HG03342 (cell line): ENCODE data around the gene ANXA5.
A peak's percentile ranks its signal among the peaks of the same experiment; 100 is the strongest.

Experiments used
- ATAC-seq: cut with Tn5 transposase; IDR thresholded peaks from one replicate; pipeline ENCODE4 v1.9.1; 2021; ENCODE audit warnings: mild to moderate bottlenecking, moderate library complexity; ENCODE audit not compliant: unreplicated experiment

Gene ANXA5

DNA sequence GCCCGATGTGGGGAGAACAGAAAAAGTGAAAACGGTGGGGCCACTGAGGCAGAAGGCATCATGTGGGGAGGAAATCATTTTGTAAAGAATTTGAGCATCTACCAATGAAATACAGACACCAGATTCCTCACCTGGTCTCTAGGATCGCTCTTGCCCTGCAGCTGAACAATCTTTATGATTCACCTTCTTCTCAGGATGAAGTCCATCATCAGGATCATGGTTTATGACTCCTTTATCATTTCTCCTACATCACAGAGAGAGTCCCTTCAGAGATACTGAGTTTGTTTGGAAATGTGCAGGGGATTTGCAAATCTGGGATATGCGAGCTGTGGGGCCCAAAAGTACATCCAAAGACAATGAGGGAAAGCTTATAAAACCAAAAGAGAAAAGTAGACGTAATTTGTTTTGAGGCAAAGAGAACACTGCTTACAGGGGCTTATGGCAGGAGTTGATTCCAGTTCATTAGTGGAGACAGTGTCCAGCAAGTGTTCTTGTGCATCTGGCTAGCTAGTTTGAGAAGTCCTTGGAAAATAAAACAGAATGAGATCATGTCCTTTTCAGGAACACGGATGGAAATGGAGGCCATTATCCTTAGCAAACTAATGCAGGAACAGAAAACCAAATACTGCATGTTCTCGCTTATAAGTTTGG, 15.3 kb upstream of the ANXA5 start:
- ATAC-seq, result no peak

DNA sequence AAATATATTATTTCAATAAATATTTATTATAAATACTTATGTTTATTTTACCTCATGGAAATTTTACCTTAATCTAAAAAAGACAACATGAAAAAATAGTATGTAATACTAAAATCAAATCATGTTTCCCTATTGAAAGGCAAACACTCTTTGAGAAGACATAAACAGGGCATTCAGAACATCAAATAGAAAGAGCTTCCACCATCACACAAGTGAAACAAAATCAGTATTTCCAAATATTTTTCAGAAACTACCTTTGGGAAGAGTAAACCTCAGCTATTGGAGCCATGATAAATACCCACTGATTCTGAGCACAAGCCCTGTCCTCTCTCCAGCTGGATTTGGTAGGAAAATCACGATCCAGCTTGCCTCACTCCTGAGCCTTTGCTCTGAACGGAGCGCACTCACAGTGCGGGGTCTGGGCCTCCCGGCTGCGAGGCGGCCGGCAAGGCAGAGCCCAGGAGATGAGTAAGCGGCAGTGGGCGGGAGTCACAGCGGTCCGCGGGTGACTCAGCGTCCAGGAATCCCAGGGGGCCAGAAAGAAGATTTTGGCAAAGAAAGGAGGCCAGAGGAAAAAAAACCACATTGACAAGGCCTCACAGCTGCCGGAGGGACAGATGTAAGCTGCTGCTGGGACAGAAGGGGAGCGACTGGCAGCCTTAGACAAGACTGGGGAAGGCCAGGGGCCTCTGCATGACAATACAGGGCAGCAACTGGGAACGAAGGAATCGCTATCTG, 14.7 kb upstream of the ANXA5 start:
- ATAC-seq, result peak; percentile 91

DNA sequence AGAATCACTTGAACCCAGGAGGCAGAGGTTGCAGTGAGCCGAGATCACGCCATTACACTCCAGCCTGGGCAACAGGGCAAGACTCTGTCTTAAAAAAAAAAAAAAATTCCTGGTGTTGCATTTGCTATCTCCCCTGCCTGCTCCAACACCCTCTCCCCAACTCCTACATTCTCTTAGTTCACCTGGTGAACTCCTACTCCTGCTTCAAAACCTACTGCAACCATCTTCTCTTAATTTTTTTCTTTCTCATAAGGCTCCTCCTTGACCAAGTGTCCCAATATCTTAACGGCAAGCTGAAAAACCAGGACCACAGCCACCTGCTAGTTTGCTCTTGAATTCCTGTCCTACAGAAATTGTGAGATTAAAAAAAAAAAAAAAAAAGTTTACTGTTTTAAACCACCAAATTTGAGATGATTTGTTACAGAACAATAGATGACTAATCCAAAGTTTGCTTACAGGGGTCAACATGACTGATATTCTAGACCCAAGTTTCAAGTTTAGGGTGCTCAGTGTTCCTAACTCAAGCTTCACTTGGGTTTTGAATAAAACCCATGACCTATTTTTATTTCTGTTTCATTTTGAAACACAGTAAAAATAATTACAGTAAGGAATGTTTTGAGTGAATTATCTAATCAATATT, 13.1 kb upstream of the ANXA5 start:
- no peak for ATAC-seq

DNA sequence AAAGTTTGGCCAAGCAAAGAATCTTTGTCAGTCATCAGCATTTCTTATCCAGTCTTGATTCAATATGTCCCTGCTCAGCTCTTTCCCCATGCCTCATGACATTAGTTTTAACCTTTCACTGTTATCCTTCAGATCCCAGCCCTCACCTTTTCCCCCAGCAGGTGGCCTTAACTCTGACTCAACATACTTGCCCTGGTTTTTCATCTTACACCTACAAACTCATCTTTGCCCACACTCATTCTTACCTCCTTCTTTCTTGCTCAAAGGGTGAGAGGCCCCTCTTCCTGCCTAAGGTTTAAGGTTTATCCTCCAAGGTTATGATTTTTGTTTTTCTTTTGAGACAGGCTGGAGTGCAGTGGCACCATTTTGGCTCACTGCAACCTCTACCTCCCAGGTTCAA, 10.6 kb upstream of the ANXA5 start:
- ATAC-seq, result no peak

DNA sequence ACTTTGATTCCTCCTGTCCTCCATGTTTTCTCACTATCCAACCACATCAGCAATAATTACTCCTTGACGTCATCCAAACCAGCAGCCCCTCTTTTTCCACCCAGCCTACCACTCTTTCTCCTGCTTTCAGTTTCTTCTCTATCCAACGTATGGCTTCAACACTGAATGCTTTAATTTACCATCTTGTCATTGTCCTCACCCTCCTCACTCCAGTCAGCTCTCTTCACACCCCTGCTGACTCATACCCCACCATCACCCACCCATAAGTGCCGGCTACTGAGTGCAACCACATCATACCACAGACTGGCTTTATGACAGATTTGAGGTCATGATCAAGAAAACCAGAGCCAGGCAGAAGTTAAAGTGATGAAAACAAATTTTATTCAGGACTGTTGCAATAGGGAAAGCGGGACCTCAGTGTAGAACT, 9.8 kb upstream of the ANXA5 start:
- ATAC-seq, result peak; percentile 61

DNA sequence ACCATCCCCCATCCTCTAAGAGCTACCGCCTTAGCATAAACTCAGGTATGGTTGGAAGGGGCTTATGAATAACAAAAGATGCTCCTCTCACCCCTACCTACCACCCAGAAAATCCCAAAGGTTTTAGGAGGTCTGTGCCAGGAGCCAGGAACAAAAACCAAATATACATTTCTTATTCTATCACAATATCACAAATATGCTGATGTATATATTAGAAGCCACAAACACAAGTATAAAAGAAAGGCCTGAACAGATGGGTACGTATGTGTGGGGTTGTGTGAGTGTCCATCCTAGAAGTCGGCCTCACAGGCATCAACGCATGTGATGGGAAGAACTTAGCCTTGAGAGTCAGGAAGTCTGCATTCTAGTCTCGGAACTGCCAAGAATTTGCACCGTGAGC, 8.7 kb upstream of the ANXA5 start:
- ATAC-seq, result no peak

DNA sequence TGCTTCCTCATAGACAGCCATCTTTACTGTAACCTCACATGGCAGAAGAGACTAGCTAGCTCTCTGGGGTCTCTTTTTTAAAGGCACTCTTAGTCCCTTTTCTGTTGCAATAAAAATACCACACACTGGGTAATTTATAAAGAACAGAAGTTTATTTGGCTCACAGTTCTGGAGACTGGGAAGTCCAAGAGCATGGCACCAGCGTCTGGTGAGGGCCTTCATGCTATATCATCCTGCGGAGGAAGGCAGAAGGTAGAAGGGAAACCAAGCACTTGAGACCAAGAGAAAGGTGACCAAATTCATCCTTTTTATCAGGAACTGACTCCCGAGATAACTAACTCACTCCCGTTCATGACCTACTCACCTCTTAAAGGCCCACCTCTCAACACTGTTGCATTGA, 5.4 kb upstream of the ANXA5 start:
- no peak for ATAC-seq

DNA sequence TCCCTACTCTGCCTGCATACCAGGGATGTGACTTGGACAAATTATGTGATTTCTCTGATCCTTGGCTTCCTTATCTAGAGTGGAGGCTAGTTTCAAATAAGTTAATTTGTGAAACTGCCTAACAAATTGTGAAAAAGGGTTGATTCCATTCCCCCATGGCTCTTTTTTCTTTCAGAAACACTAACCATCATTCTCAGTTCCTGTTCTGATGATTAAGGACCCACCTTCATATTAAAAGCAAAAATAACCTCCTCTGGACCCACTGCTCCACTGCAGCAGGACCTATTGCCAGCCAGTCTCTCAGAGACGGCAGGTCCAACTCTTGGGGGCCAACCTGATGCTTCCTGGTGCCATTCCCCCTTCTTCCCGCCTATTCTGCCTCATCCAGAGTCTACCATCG, 4.5 kb upstream of the ANXA5 start:
- no peak for ATAC-seq

DNA sequence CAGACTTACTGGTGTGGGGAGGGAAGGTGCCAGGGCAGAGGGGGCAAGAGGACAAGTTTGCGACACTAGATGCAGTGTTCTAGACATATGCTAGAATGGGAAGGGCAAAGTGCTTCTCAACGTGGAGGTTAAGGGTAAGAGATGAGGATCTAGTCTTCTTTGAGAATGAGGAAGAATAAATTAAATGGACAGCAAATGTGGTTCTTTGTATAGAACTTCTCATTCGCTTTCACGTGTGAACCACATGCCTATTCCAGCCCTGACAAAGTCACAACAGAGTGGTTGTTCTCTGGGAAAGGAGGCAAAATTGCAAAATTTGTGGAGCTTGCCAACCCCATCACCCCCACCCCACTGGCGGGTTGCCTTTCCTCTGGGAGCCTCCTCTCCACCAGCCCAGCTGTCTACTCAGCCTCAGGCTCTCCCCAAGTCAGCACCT, 1.5 kb upstream of the ANXA5 start:
- no peak for ATAC-seq

DNA sequence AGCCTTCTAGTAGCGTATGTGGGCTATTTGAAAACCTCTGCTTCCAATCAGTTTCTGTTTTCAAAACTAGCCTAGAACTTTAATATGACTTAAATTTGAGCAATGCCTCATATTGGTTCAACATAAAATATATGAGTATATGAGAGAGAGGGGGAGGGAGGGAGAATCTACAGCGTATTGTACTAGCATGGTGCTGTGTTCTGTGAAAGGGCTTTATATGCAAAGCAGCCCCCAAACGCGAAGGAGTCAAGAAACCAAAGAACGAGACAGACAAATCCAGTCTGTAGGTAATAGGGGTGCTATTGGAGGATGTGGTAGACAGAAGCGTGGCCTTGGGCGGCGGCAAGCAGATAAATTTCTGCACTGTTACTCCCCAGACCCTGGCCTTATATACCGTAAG, 784 bp upstream of the ANXA5 start:
- ATAC-seq, result peak; percentile 24

DNA sequence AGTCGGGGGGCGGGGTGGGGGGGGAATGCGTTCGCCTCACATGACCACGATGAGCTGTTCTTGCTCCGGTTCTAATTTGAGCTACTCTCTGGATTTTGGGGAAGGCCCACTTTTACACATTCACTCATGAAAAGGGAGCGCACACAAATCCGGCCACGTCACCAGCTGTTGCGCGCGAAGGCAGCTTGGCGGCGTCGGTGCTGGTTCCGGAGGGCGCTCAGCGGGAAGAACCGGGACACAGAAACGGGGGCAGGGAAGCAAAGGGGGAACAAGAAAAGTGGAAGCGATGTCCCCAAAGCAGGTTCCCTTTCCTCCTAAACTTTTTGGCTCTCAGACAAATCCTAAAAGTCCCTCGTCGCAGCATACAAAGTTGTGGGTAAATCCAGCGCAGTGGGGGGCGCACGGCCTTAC, 605 bp downstream of the ANXA5 start:
- no peak for ATAC-seq

DNA sequence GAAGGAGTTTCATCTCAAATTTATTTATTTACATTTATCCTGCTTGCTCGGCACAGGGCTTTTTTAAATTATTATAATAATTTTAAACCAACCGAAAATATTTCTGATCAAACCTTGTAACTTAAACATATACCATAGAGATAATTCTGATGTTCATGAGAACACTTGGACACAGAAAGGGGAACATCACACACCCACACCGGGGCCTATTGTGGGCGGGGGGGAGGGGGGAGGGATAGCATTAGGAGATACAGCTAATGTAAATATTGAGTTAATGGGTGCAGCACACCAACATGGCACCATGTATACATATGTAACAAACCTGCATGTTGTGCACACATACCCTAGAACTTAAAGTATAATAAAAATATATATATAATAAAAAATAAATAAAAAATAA, 2.9 kb downstream of the ANXA5 start:
- no peak for ATAC-seq

DNA sequence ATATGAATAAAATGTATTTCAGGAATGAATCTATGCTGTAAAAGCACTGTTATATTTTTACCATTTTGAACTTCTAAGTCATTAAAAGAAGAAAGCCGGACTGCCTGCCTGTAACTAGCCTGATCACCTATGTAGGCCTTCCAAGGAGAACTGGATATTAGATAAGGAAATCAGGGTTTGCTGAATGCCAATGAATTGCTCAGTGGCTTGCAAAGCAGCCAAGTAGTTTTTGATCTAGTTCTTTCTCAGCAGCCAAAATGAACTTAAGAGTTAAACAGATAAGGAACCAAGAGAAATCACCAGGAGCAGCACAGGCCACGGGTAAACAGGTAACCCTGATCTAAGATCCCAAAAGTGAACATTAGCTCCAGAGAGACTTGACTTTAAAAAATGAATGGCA, 3.3 kb downstream of the ANXA5 start:
- ATAC-seq, result no peak

DNA sequence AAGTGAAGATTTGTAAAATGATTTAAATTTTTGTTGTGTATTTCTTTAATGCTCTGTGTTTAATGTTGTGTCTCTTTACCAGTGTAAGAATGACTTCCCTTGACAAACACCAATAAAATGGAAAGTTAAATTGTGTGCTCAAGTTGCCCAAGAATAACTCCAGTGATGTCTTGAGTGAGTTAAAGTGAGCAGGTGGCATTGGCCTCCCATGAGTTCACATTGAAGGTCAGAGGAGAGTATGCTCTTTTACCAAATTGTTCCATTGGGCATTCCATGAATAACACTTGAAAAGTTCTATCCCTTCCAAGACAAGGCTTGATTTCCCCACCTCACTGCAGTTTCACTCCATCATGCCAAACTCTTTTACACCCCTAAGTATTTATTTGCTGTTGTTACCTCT, 4.5 kb downstream of the ANXA5 start:
- ATAC-seq, result no peak

DNA sequence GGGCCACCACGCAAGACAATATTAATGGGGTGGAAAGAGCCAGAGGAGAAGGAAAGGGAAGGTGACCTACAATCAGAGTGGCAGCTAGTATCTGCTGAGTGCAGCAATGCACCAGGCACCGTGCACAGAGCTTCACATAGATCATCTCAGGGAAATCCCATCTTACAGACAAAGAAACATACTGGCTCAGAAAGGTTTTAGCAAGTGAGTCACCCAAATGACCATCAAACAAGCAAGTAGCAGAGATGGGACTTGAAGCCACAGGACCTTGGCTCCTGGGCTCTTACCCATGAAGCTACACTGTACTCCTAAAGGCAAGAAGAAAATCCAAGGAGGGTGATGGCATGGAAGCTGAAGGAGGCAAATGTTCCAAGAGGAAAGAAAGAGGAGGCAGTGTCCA, 6.8 kb downstream of the ANXA5 start:
- ATAC-seq, result peak; percentile 31

DNA sequence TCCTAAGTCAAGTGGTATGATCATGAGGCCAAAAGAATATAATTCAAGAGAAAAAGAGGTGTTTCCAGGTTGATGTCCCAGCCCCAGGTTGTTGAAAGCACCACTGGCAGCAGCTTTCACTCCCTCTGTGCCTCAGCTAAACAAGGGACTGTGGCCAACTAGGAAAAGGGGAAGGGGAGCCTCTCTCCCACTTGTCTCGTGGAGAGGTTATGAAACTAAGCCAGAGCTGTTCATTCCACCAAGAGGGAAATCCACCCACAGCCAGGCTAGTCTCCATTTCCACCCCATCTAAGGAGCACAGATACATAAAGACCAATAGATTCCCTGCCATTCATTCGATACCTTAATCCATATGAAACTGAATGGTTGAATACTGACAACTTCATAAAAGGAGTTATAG, 8.1 kb downstream of the ANXA5 start:
- ATAC-seq, result no peak

DNA sequence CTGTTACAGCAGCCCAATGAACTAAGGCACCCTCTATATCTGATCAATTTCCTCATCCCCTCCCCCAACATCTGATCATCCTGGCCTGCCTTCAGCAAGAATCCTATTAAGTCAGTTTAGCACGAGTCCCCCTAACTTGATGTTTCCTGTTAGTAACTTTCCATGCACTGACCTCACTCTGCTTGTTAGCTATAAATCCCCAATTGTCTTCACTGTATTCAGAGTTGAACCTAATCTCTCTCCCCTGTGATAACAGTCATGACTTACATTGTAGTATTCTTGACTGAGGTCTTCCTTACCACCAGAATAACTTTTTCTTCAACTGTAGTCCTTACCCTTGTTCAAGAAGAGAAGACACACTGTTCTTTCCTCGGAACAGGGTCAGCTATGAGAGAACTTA, 8.5 kb downstream of the ANXA5 start:
- ATAC-seq, result no peak

DNA sequence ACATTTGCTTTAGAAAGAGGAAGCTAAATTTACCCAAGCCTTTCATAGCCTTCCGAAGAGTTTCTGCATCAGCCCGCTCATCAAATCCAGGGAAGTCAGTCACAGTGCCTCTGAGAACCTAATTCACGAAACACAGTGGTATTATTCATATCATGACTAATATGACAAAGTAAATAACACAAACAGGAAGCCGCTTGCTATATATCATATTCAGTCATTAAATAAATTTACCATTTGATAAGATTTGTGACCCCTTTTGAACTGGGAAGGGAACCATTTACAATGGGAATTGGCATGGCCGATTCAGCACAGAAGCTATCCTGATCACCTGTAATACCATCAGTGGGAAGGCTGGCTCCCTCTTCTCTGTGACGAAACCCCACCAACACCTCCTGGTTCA, 10.5 kb downstream of the ANXA5 start:
- no peak for ATAC-seq

DNA sequence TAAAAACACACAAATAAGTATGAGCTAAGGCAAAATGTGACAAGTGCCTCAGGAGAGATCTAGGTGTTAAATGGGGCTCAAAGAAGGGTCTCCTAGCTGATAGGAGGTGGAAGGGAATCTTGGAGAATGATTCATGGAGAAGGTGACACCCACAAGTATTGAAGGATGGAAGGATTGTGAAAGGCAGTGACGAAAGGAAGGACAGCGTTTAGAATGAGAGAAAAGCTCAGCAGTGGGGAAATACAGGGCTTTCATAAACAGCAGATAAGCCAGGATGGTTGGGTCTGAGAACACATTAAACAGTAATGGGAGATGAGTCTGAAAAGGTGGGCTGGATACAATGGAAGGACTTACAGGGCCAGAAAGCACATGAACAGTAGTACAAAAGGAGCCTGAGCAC, 11.5 kb downstream of the ANXA5 start:
- no peak for ATAC-seq

DNA sequence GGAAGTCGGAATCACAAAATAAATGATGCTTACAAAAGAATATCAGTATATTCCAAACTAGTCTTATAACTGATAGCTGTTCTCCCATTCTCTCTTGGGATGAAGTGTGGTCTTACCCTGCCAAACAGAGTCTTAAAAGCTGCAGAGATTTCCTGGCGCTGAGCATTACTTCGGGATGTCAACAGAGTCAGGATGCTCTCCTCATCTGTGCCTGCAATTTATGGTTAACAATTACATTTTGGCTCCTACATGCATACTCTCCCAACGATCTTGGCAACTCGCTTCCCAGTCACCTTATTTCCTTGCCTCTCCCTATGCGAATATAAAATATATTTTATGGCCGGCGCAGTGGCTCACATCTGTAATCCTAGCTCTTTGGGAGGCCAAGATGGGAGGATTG, 12.2 kb downstream of the ANXA5 start:
- no peak for ATAC-seq

DNA sequence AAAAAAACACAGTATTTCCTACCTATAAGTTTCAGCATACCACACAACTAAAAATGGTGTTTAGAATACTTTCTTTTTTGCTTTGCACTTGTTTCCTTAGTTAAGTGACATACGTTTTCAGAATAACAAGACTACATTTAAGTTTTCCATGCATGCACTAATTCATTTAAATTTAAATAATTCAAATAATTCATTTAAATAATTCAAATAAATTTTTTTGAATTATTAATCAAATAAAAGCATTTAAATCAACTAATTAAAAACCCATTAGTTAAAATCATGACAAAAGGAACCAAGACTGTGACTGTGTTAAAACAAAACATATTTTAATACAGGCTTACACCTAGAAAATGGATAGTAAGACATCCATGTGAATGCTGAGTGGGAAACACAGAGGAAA, 12.8 kb downstream of the ANXA5 start:
- no peak for ATAC-seq

DNA sequence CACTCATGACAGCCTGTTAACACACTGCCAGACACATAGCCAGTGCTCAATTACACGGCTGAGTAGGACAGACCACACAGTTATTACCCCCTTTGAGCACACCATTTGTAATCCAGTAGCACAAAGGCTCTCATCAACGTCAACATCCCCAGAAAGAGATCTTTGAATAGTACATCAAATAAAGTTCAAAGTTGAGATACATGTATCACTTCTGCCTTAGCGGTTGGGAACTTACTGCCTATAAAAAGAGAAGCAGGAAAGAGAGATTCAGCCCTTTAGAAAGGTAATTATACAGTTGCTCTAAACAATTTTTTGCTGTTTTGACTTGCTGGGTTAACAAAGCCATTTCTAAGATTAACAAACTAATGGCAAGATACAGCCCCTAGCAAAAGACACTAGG, 16.2 kb downstream of the ANXA5 start:
- no peak for ATAC-seq
